HepG2 (cell line): Measurements from ENCODE around the gene MGLL. TPM values are rescaled to one million over a fixed set of nuclear protein-coding genes. Genes with fewer than 3 reads are reported as not detected.

Source experiments
- ATAC-seq: fragments of 200-7000 bp; cut with Tn5 transposase; 3 replicates; pipeline ENCODE4 v1.9.1; 2020; ENCODE audit warnings: mild to moderate bottlenecking, moderate library complexity
- BruUV-seq: library from RNA; stranded (reverse); fragments of 400-500 nt; replicated peaks from 2 replicates; lab custom pipeline; 2021; lab: Mats Ljungman, UMichigan
- CTCF ChIA-PET: fragments of 300-600 bp; formaldehyde crosslinking; extraction: SDS; loops from one replicate; lab custom pipeline; 2021; ENCODE audit warnings: low total read pairs, inconsistent platforms, low intra/inter-chr PET ratio; lab: Yijun Ruan, JAX
- POLR2A ChIA-PET: fragments of 350-600 bp; sonication (Branson Sonifier 250); formaldehyde crosslinking; loops from one replicate; lab custom pipeline; 2020; ENCODE audit warnings: antibody characterized with exemption, inconsistent platforms; lab: Yijun Ruan, JAX
- DNase-seq: peaks from one replicate; pipeline ENCODE4 v3.0.0-alpha.2; 2015; ENCODE audit warnings: low spot score
- FAIRE-seq: peaks from 3 replicates; lab custom pipeline; 2011; peaks lifted over from hg19 to GRCh38; lab: Jason Lieb, UNC
- H2AFZ ChIP-seq: one replicate; pipeline ENCODE4 v1.6.1; 2011; ENCODE audit warnings: low read length, inconsistent platforms
- H3K27ac ChIP-seq: fragments of 300-600 bp; 3 replicates; pipeline ENCODE4 v1.8.0; 2011; ENCODE audit warnings: mixed run types, mild to moderate bottlenecking, mixed read lengths, low read length, inconsistent platforms; ENCODE audit not compliant: insufficient read depth; ENCODE audit errors: extremely low read length
- H3K27me3 ChIP-seq, 2 experiments: fragments of 200-600 bp in 1 of 2; 2 replicates in 1 of 2; 3 replicates in 1 of 2; pipeline versions ENCODE4 v1.6.0 to v1.8.0; 2011; ENCODE audit warnings: low read length in 2 of 2, mild to moderate bottlenecking in 2 of 2, moderate library complexity in 2 of 2, inconsistent platforms in 1 of 2; ENCODE audit not compliant: insufficient read depth in 2 of 2, control insufficient read depth in 1 of 2
- H3K36me3 ChIP-seq, 2 experiments: fragments of 200-600 bp in 1 of 2; replicated peaks in 1 of 2; 2 replicates in 1 of 2; 3 replicates in 1 of 2; pipeline versions ENCODE4 v1.5.1 to v1.8.0; 2011; ENCODE audit warnings: low read length in 2 of 2, inconsistent platforms in 1 of 2; ENCODE audit not compliant: insufficient read depth in 2 of 2, control insufficient read depth in 1 of 2
- H3K4me1 ChIP-seq: 2 replicates; pipeline ENCODE4 v1.5.1; 2012; ENCODE audit warnings: low read length, inconsistent platforms; ENCODE audit not compliant: insufficient read depth
- H3K4me2 ChIP-seq: 2 replicates; pipeline ENCODE4 v1.6.0; 2011; ENCODE audit warnings: low read depth, low read length, inconsistent platforms
- H3K4me3 ChIP-seq, 3 experiments: fragments of 200-600 bp in 1 of 3; sonication (generic), shearing (Covaris generic) in 1 of 3; replicated peaks in 1 of 3; 2 replicates each; pipeline ENCODE4 v1.5.1; 2011 to 2016; ENCODE audit warnings: low read length in 3 of 3, inconsistent platforms in 2 of 3, low read depth in 2 of 3, mild to moderate bottlenecking in 2 of 3, control low read depth in 1 of 3, mixed read lengths in 1 of 3; ENCODE audit not compliant: insufficient read depth in 1 of 3
- H3K79me2 ChIP-seq: one replicate; pipeline ENCODE4 v1.6.1; 2011; ENCODE audit warnings: low read length, inconsistent platforms; ENCODE audit not compliant: insufficient read depth
- H3K9ac ChIP-seq: 2 replicates; pipeline ENCODE4 v1.6.0; 2011; ENCODE audit warnings: mild to moderate bottlenecking, low read depth, low read length, inconsistent platforms; ENCODE audit not compliant: insufficient read depth
- H3K9me3 ChIP-seq: 2 replicates; pipeline ENCODE4 v1.5.1; 2012; ENCODE audit warnings: mild to moderate bottlenecking, low read length
- H4K20me1 ChIP-seq: 2 replicates; pipeline ENCODE4 v1.6.0; 2011; ENCODE audit warnings: inconsistent platforms, mild to moderate bottlenecking, low read length, moderate library complexity; ENCODE audit not compliant: insufficient read depth
- E2F1 ChIP-seq: sonication (generic); formaldehyde crosslinking; IDR thresholded peaks from 2 replicates; pipeline ENCODE4 v1.5.0; 2020; ENCODE audit warnings: missing genetic modification reagents
- IKZF4 ChIP-seq: sonication (generic); formaldehyde crosslinking; IDR thresholded peaks from 2 replicates; pipeline ENCODE4 v1.5.1; 2020; ENCODE audit warnings: borderline replicate concordance, mild to moderate bottlenecking, low read depth, missing genetic modification reagents; ENCODE audit errors: not compliant biosample characterization
- ZBTB33 ChIP-seq: sonication (generic); formaldehyde crosslinking; IDR thresholded peaks from 2 replicates; pipeline ENCODE4 v1.4.0; 2020; ENCODE audit warnings: missing genetic modification reagents
- ZMYM3 ChIP-seq: sonication (generic); formaldehyde crosslinking; IDR thresholded peaks from 2 replicates; pipeline ENCODE4 v1.5.1; 2020; ENCODE audit warnings: mild to moderate bottlenecking, missing genetic modification reagents
- WGBS: methylation state at CpG from one replicate; pipeline ENCODE4 v1.1.6; 2017; ENCODE audit warnings: low lambda C conversion rate; 5-methylcytosine and 5-hydroxymethylcytosine counted together
- in situ Hi-C: cut with HindIII; loops from 2 replicates; pipeline ENCODE4 v1.10.0; 2017; ENCODE audit warnings: low pct_unique_long_range_greater_than_20kb; ENCODE audit not compliant: extremely low pct_ligation_motif_present
- intact Hi-C: fragments of 100-400 bp; cut with micrococcal nuclease; formaldehyde crosslinking; loops from one replicate; pipeline ENCODE4 v1.10.0; 2022; ENCODE audit not compliant: unreplicated experiment
- polyA plus RNA-seq, 8 experiments: library from polyadenylated mRNA; depleted of rRNA in 3 of 8; stranded (reverse) in 7 of 8; unstranded in 1 of 8; fragments of >200 nt; fragmentation: Illumina TruSeq in 4 of 8; extraction: Trizol in 4 of 8; gene quantifications; 2 replicates each; pipeline versions ENCODE4 v1.2.1 to v1.2.3, GENCODE V29; 2011 to 2016; ENCODE audit warnings: low read depth in 4 of 8, missing spikeins in 1 of 8, mixed read lengths in 1 of 8; ENCODE audit not compliant: insufficient read depth in 1 of 8
- total RNA-seq, 5 experiments: library from RNA; depleted of rRNA; stranded (reverse); fragments of >200 nt; fragmentation: Illumina TruSeq; extraction: Trizol; gene quantifications; 2 replicates each; pipeline ENCODE4 v1.2.3, GENCODE V29; 2016; ENCODE audit warnings: low read depth in 1 of 5

Gene MGLL
- total and polyA plus RNA-seq, 2 of the 13 experiments (the other 11 are each of a cell fraction or from before 2014, with no cell fraction given) = not detected

GRCh38 chr3:127675651-127676391, 146.5 kb downstream of the MGLL start:
- in situ Hi-C loops (no loop called here), intact Hi-C loops (no loop called here)
- no peak overlapping the region for H2AFZ ChIP-seq
- H4K20me1 ChIP-seq = no peaks in the 10 kb centered on the region
- H3K27ac ChIP-seq = no peak overlapping the region
- no peak overlapping the region for H3K4me3 ChIP-seq
- no peaks in the 10 kb centered on the region for H3K9me3 ChIP-seq
- peak; percentile 71 for TF ChIP-seq ZBTB33 (CRISPR knock-in tag)
- no peak for TF ChIP-seq E2F1 (CRISPR knock-in tag)
- WGBS = 79% methylated on average over 22 of the region's 29 CpGs
- ATAC-seq = no peak
- H3K4me2 ChIP-seq = no peak overlapping the region
- DNase-seq = no peak
- H3K4me1 ChIP-seq = peaks cover 19% of the 10 kb centered on the region
- no TSS peak for BruUV-seq
- CTCF ChIA-PET = no interaction called here
- H3K9ac ChIP-seq = no peak overlapping the region
- H3K36me3 ChIP-seq = no peaks in the 10 kb centered on the region
- peaks cover 0 to 4% of the 10 kb centered on the region in 2 experiments; a peak in 1 of 5 replicates for H3K27me3 ChIP-seq
- no peak for FAIRE-seq
- no peaks in the 10 kb centered on the region for H3K79me2 ChIP-seq
- POLR2A ChIA-PET = no interaction called here

- 62% methylated on average over 8 of the region's 8 CpGs for WGBS
- H3K9me3 ChIP-seq = no peaks in the 10 kb centered on the region
- no peak overlapping the region for H2AFZ ChIP-seq
- H3K4me2 ChIP-seq = no peak overlapping the region
- in situ Hi-C loops = no loop called here
- no peak overlapping the region for H3K4me3 ChIP-seq
- intact Hi-C loops = no loop called here
- peaks cover 19% of the 10 kb centered on the region for H3K4me1 ChIP-seq
- DNase-seq = no peak
- H4K20me1 ChIP-seq = no peaks in the 10 kb centered on the region
- no TSS peak for BruUV-seq
- POLR2A ChIA-PET = no interaction called here
- H3K27ac ChIP-seq = no peak overlapping the region
- FAIRE-seq = no peak
- H3K9ac ChIP-seq = no peak overlapping the region
- peaks cover 0 to 4% of the 10 kb centered on the region in 2 experiments; a peak in 1 of 5 replicates for H3K27me3 ChIP-seq
- no peaks in the 10 kb centered on the region for H3K79me2 ChIP-seq
- ATAC-seq = no peak
- CTCF ChIA-PET = no interaction called here
- no peaks in the 10 kb centered on the region for H3K36me3 ChIP-seq
- no peak for TF ChIP-seq IKZF4 (CRISPR knock-in tag)
- TF ChIP-seq ZMYM3 (CRISPR knock-in tag) = peak; percentile 71
These were observed 147.5 kb downstream of the MGLL start for GRCh38 chr3:127674790-127675189.
